ENCODE measurements around the gene MBD5. TPM values are rescaled to one million over a fixed set of nuclear protein-coding genes. Genes with fewer than 3 reads are reported as not detected.

MBD5 gene
- total and polyA plus RNA-seq, 12 donors, result 5.6 to 61.7 (median 40.5) TPM

- no peak overlapping the region for H3K4me3 ChIP-seq
- DNase-seq, result no peak
- 61 to 84% (median 79%) methylated on average over 3 of the region's 3 CpGs for WGBS, 4 donors
- no peaks in the 10 kb centered on the region for H3K27me3 ChIP-seq
- TF ChIP-seq CTCF (IDR thresholded peaks at IDR 0.05) (no peak), POLR2A (IDR thresholded peaks at IDR 0.05) (no peak)
- H3K27ac ChIP-seq, result no peak overlapping the region
- intact Hi-C loops (cut with DNase I), result no loop called here
- H3K9me3 ChIP-seq (replicated peaks in 1 of 3), result no peaks in the 10 kb centered on the region
- no peaks in the 10 kb centered on the region for H3K4me1 ChIP-seq (replicated peaks in 1 of 2)
- H3K36me3 ChIP-seq (replicated peaks in 1 of 2), result no peaks in the 10 kb centered on the region
Observed at GRCh38 chr2:148279216-148279615, 258.3 kb downstream of the MBD5 start.

GRCh38 chr2:148282201-148282600, 261.3 kb downstream of the MBD5 start:
- Histone ChIP-seq H3K4me1 (replicated peaks in 1 of 2) (no peaks in the 10 kb centered on the region), H3K4me3 (no peak overlapping the region), H3K27me3 (no peaks in the 10 kb centered on the region), H3K27ac (no peak overlapping the region), H3K36me3 (replicated peaks in 1 of 2) (no peaks in the 10 kb centered on the region), H3K9me3 (replicated peaks in 1 of 3) (no peaks in the 10 kb centered on the region)
- 77 to 94% (median 79%) methylated on average over 1 of the region's 1 CpG for WGBS, 4 donors
- intact Hi-C loops (cut with DNase I), result no loop called here
- TF ChIP-seq CTCF (IDR thresholded peaks at IDR 0.05) (no peak), POLR2A (IDR thresholded peaks at IDR 0.05) (no peak)
- DNase-seq, result no peak

- no peaks in the 10 kb centered on the region for H3K9me3 ChIP-seq (replicated peaks in 1 of 3)
- TF ChIP-seq POLR2A (IDR thresholded peaks at IDR 0.05) (no peak), CTCF (IDR thresholded peaks at IDR 0.05) (no peak)
- intact Hi-C loops (cut with DNase I), result no loop called here
- 87 to 90% (median 90%) methylated on average over 2 of the region's 2 CpGs for WGBS, 4 donors
- H3K4me1 ChIP-seq (replicated peaks in 1 of 2), result no peaks in the 10 kb centered on the region
- no peaks in the 10 kb centered on the region for H3K27me3 ChIP-seq
- H3K27ac ChIP-seq, result no peak overlapping the region
- H3K4me3 ChIP-seq, result no peak overlapping the region
- no peak for DNase-seq
- no peaks in the 10 kb centered on the region for H3K36me3 ChIP-seq (replicated peaks in 1 of 2)
Observed at GRCh38 chr2:148292431-148292830, 271.5 kb downstream of the MBD5 start.

- no peak for DNase-seq
- H3K27me3 ChIP-seq, result no peaks in the 10 kb centered on the region
- no peaks in the 10 kb centered on the region for H3K36me3 ChIP-seq (replicated peaks in 1 of 2)
- no peaks in the 10 kb centered on the region for H3K9me3 ChIP-seq (replicated peaks in 1 of 3)
- TF ChIP-seq CTCF (IDR thresholded peaks at IDR 0.05), result no peak
- no peak for TF ChIP-seq POLR2A (IDR thresholded peaks at IDR 0.05)
- H3K4me3 ChIP-seq, result no peak overlapping the region
- no peak overlapping the region for H3K27ac ChIP-seq
- no peaks in the 10 kb centered on the region for H3K4me1 ChIP-seq (replicated peaks in 1 of 2)
- intact Hi-C loops (cut with DNase I), result no loop called here
Observed at GRCh38 chr2:148298196-148298595, 277.3 kb downstream of the MBD5 start.

Measured in adrenal gland (tissue), 12 donors.